ENCODE results near the gene C10orf67.
"Not testable (repeated sequence)": the region's sequence is repeated elsewhere in the genome, so short reads cannot be mapped to it uniquely, and the experiment has no call there.

The C10orf67 gene

DNA sequence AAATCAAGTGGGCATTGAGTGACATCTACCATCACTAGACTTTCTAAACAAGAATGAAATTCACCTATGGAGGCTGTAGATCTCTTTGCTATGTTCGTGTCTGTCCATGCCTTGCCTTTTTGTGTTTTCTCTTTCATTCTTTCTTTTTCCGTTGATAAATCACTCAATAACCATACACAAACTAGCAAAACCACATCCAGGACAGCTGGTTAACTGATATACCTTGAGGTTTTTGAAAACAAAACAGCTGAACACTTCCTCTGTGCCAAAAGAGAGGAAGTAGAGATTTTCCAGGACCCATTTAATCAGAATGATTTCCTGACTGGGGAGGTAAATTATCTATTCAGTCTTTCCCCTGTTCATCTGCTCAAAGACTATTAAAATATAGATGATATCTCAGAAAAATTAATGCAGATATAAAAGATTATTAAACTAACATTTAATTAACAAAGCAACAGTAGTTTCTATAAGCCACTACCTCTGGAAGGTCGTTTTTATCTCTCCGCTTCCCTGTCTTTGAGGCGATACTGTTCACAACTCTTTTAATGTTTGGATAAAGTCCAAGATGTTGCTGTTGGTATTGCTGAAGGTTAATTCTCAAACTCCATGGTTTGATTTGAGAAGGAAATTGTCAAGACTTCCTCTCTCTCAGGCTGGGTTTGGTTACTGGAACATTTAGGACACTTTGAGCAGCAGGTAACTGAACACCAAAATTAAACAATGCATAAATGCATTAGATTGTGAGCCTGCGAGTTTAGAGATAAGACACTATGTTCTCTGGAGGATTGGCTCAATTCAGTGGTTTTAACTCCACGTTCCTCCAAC, 24.4 kb upstream of the C10orf67 start:
- TF ChIP-seq, protein P1, sequence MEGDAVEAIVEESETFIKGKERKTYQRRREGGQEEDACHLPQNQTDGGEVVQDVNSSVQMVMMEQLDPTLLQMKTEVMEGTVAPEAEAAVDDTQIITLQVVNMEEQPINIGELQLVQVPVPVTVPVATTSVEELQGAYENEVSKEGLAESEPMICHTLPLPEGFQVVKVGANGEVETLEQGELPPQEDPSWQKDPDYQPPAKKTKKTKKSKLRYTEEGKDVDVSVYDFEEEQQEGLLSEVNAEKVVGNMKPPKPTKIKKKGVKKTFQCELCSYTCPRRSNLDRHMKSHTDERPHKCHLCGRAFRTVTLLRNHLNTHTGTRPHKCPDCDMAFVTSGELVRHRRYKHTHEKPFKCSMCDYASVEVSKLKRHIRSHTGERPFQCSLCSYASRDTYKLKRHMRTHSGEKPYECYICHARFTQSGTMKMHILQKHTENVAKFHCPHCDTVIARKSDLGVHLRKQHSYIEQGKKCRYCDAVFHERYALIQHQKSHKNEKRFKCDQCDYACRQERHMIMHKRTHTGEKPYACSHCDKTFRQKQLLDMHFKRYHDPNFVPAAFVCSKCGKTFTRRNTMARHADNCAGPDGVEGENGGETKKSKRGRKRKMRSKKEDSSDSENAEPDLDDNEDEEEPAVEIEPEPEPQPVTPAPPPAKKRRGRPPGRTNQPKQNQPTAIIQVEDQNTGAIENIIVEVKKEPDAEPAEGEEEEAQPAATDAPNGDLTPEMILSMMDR (conservative IDR thresholded peaks at IDR 0.05; ENCODE audit: low read length) = no peak

DNA sequence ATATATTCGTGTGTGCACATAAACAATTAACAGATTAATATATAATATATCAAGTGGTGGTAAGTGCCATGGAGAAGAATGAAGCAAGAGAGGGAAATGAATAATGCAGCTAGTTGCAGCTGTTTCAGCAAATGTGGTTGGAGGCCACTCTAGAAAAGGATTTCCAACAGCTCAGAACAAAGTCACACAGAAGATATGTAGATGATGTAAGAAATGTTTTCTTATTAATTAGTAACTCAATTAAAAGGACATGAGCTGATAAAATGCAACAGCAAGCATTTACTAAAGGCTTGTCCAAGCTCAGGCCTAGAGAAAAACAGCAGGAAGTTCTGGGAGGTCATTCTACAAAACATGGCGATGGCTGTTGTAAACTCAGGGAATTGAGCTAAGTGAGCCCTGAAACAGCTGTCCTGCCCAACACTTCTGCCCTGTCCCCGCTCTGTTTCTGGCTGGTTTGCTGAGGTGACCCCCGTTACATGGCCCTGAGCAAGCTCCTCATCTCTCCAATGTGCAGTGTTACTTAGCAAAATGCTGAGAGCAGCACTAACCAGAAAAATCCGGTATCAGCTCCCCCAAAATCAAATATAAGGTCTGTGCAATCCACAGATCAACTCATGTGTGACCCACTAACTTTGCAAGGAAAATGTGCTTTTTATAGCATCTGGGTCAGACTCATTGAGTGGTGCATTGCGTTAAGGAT, 23.4 kb upstream of the C10orf67 start:
- H3K4me3 ChIP-seq (ENCODE audit: low read length) = no peak overlapping the region
- TF ChIP-seq, protein P1 (conservative IDR thresholded peaks at IDR 0.05; ENCODE audit: low read length) = no peak
- DNase-seq (ENCODE audit: low read depth) = no peak

More for the DNA sequence above, 24.4 kb upstream of the C10orf67 start:
- no peak overlapping the region for H3K4me3 ChIP-seq (ENCODE audit: low read length)
- no peak for DNase-seq (ENCODE audit: low read depth)

DNA sequence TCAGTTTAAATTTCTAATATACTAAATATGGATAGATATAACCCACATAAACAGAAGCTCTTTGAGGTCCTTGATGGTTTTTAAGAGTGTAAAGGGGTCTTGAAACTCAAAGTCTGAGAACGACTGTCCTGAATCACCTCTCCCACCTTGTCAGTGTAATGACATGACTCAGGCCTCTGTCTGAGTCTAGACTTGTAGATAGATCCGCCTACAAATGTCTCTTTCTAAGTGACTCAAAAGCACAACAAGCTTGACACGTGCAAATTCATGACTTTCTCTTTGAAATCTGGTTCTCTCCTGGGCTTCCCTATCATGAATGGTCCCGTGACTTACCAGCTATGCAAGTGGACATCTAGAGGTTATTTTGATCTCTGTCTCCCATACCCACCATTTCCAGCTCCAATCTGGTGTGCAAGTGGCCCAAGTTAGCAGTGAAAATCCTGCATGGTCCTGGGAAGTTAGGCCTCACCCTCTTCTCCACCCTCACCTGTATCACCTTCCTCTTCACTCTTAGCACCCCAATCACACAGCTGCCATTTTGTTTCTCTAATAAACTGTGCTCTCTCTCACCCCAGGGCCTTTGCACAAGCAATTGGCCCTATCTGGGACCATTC, 20.9 kb upstream of the C10orf67 start:
- not testable (repeated sequence) for H3K4me3 ChIP-seq (ENCODE audit: low read length); DNase-seq (ENCODE audit: low read depth)

DNA sequence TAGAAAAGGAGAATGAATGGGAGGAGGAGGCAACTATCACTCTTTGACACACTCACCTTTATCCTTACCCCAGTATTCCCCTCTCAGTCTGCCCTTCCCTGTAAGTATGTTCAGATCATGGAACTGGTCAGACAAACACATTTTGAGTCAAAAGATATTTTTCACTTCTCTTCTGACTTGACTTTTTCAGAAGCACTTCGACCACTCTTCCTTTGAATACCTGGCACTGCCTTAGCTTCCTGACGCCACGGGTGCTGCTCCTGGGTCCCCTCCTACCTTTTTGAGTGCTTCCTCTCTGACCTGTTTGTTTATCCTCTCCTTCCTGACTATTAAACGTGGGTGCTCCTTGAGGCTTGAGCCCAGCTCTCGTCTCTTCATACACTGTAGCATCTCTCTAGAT, 19.8 kb upstream of the C10orf67 start:
- DNase-seq (ENCODE audit: low read depth) = no peak
- no peak overlapping the region for H3K4me3 ChIP-seq (ENCODE audit: low read length)
- TF ChIP-seq, protein P1 (conservative IDR thresholded peaks at IDR 0.05; ENCODE audit: low read length) = no peak

DNA sequence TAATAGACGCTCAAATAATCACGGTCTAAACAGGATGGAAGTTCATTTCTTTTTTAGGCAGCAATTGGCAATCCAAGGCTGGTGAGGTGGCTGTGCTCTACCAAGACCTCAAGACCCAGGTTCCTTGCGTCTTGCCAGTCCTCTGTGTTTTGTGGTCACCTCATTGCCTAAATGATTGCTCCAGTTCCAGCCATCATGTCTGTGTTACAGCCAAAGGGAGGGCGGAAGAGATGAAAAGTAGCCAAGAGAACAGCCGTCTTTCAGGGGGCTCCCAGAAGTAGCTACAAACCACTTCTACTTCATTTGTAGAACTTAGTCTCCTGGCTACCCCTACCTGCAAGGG, 19.2 kb upstream of the C10orf67 start:
- no peak for DNase-seq (ENCODE audit: low read depth)
- H3K4me3 ChIP-seq (ENCODE audit: low read length) = no peak overlapping the region
- TF ChIP-seq, protein P1 (conservative IDR thresholded peaks at IDR 0.05; ENCODE audit: low read length) = no peak

DNA sequence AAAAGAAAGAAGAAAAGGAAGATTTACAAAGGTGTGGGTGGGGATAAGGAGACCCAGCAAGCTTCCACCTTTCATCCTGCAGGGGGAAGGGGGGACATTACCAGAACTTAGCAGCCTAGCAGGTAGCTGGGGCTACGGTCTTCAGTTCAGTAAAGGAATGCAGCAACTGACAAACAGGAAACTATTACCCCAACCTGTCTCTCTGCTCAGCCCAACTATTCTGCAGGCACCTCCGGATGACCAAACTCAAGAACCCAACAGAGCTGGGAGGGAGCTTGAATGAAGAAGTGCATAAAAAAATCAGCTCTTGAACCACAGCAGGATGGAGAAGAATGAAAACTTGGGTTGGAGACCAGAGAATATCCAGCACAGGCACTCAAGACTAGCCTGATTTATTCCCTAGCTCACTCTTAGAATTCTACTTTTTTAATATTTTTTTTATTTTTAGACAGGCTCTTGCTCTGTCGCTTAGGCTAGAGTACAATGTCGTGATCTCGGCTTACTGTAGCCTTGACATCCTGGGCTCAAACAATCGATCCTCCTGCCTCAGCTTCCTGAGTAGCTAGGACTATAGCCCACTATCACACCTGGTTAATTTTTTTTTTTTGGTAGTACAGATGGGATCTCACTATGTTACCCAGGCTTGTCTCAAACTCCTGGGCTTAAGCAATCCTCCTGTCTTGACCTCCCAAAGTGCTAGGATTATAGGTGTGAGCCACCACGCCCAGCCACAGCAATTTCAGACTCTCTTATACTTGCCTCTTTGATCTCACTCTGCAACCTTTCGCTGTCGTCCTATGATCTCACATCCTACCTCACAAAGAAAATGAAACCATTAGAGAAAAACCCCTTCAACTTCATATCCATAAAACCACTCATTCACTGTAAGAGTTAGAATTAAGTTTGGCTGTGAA, 18.5 kb upstream of the C10orf67 start:
- DNase-seq (ENCODE audit: low read depth) = no peak
- TF ChIP-seq, protein P1 (conservative IDR thresholded peaks at IDR 0.05; ENCODE audit: low read length) = no peak
- H3K4me3 ChIP-seq (ENCODE audit: low read length) = no peak overlapping the region
